ENCODE measurements around the gene CRYM. TPM values are rescaled to one million over a fixed set of nuclear protein-coding genes. Genes with fewer than 3 reads are reported as not detected.
"Not testable (repeated sequence)": the region's sequence is repeated elsewhere in the genome, so short reads cannot be mapped to it uniquely, and the experiment has no call there.

CRYM gene
- total RNA-seq, 1 donor from 2014 or later = 15.6 TPM

DNA sequence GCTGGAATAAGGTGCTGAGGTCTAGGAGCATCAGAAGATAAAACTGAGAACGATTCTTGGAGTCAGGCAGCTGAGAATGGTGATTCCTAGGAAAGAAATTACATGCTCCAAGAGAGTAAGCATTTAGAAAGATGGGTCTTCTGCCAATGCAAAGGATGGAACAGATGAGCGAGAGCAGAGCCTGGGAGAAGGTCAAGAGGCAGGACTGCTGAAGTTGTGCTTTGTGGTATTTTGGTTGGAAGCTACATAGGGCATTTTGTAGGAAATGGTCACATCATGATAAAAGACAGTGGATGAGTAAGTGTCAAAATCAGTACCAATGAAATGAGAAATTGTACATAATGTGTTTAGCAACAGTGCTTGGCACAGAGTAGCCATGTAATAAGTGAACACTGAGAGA, 1.4 kb upstream of the CRYM start:
- DNase-seq (ENCODE audit: low spot score) = no peak

- DNase-seq (ENCODE audit: low spot score) = no peak
Observed at GRCh38 chr16:21277045-21277926, 804 bp downstream of the CRYM start.

- DNase-seq (ENCODE audit: low spot score) = no peak
Observed at GRCh38 chr16:21276090-21276489, 2.0 kb downstream of the CRYM start.

DNA sequence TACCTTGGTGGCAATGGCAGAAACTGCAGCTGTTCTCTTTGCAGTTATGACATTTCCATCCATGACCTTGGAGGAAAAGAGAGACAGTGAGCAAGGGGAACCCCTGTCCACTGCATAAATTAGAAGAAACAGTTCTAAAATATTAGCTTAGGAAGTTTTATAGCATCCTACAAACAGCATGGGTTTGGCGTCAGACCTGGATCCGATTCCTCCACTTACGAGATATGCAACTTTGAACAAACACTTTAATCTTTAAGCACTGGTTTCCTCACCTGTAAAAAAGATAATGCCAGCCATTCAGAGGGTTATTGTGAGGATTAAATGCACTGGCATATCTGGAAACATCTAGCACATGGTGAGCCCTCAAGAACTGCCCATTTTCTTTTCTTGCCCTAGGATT, 2.6 kb downstream of the CRYM start:
- no peak for DNase-seq (ENCODE audit: low spot score)

GRCh38 chr16:21274172-21274726, 3.8 kb downstream of the CRYM start:
- DNase-seq (ENCODE audit: low spot score) = no peak

GRCh38 chr16:21272763-21273162, 5.3 kb downstream of the CRYM start:
- DNase-seq (ENCODE audit: low spot score) = not testable (repeated sequence)

DNA sequence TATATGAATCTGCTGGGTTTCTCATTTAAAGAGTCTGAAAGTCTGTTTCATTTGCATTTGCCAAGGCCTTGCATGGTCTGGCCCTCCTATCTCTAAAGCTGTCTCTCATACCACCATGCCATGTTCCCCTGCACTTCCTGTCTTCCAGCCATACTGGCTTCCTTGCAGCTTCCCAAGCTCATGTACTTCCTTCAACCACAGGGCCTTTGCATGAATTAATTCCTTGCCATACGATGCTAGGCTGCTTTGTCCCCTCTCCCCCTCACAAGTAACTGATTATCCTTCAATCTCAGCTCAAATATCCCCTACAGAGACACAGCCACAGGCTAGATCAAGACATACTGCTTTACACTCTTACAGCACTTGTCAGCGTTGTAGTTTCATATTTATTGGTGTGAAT, 5.8 kb downstream of the CRYM start:
- DNase-seq (ENCODE audit: low spot score) = no peak

DNA sequence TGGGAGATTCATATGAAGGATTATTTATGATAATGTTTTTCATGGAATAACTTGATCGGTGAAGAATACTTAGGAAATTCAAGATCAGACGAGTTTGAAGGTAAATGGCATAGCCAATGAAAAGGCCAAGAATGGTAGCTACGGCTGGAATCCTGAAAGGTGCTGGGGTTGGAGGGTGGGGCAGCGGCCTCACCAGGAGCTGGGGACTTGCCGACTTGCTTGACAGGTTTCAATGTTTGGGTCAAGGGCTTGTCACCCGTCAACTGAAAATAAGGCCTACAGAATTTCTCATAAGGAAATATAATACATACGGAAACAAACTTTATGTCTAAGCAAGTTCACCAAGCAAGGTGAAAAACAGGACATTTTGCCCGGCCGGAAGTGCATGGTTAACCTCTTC, 9.9 kb downstream of the CRYM start:
- no peak for DNase-seq (ENCODE audit: low spot score)

DNA sequence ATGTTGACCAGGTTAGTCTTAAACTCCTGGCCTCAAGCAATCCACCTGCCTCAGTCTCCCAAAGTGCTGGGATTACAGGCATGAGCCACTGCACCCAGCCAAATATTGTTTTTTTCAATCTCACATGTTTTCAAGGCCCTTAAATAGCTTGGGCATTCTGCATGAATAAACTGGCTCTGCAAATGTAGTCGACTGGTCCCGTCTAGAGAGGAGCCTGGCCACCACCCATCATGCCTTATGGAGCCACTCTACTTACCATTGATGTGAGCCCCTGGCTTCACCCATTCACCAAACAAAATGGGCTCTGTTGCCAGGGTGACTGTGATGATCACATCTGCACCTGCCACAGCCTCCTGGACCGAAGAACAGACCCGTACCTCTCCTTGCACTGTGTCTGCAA, 10.8 kb downstream of the CRYM start:
- no peak for DNase-seq (ENCODE audit: low spot score)

DNA sequence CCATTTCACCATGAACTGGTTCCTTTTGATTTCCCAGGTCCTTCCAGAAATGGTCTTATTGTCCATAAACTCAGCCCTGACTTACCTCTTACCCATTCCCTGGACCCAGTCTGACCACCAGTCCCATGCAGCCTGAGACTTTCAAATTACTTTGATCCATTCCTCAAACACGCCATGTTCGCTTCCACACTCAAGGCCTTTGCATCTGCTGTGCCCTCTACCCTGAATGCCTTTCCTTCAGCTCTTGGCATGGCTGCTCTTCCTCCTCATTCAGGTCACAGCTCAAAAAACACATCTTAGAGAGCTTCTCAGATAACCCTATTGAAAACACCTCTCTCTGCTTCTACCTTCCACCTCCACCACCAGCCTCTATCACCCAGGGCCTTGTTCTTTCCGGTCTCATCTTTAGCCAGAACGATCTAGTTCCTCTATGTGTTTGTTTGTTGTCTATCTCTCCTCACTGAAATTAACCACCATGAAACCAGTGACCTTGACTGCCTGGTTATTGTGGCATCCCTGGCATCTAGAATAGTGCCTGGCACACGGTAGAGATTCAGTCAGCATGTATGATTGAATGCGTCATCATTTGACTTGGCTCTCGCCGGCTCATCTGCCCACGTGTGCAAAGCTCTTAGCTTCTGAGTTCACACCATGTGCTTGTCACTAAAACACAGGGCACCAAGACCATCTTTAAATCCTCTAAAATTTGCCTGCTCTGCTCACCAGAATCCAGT, 12.8 kb downstream of the CRYM start:
- DNase-seq (ENCODE audit: low spot score) = no peak

DNA sequence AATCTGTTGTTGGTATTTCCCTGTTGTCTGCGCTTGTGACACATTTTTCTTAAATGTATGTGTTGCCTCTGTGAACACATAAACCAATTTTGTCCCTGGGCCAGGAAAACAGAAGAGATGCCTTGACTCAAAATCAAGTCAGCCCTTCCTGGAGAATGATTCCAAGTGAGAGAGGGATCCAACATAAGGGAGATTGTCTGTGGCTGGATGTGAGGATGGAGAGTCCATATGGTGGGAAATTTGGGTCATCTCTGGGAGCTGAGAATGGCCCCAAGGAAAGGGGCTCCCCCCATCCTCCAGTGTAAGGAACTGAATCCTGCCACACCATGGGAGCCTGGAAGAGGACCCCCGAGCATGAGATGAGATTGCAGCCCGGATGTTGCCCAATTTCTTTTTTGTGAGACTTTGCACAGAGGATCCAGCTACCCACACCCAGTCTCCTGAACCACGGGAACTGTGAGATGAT, 13.5 kb downstream of the CRYM start:
- no peak for DNase-seq (ENCODE audit: low spot score)

DNA sequence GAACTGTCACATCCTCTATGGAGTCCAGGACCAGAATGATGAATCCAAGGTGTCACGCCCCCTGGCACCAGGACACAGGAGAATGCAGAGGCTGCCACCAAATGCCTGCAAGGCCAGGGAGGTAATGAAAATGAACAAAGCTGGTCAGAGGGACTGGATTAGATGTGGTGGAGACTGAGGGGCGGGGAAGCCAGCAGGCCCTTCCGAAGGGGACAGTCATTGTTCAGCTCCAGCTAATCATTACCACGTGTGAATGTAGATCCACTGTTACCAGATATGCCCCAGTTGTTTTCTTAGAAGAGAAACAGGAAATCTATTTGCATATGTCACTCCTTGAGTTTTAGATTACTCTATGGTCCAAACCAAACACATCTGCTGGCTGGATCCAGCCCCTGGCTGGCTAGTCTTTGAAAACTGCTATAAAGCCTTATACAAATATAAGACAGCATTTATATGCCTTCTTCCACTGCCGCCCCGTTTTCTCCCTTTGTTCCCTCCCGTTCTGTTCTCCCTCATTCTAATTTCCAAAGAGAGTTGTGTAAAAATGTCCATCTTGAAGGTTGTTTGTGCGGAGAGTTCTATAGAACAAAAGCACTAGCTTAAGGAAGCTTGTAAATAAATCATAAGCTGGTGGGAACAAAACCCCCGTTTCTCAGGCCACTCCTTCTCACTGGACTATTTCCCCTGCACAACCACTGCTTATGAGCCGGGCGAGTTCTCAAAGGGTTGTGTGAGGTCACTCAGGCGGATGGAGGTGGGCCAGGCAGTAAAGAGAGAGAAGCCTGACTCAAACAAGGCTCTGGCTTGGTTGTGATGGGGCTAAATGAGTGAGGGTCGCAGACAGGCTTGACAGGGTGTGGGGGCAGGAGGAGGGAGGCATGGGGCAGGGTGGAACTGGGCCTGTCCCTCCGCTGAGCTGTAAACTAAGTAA, 14.2 kb downstream of the CRYM start:
- DNase-seq (ENCODE audit: low spot score) = peak; percentile 28

DNA sequence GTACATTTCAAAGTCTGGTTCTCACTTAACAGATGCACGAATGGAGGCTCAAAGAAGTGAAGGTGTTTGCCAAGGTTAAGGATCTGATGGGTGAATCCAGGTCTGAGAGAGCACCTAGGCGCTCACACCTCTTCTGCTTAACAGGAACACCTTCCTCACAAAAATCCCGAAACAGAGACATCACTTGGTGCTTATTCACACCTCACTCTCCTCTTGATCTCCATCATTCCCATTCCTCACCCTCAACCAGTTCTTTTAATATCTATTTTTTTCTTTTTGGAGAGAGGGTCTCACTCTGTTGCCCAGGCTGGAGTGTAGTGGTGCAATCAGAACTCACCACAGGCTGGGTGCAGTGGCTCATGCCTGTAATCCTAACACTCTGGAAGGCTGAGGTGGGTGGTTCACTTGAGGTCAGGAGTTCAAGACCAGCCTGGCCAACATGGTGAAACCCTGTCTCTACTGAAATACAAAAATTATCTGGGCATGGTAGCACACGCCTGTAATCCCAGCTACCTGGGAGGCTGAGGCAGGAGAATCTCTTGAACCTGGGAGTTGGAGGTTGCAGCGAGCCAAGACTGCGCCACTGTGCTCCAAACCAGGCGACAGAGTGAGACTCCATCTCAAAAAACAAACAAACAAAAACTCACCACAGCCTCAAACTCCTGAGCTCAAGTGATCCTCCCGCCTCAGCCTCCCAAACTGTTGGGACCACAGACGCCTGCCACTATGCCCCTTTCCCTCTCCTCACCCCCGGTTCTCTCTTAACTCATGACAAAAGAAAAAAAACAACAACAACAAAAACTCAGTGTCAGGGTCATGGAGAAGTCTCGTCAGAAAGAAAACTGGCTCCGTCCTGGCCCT, 15.1 kb downstream of the CRYM start:
- DNase-seq (ENCODE audit: low spot score) = no peak

- peak; percentile 87 for DNase-seq (ENCODE audit: low spot score)
Observed at GRCh38 chr16:21260870-21261791, 17.0 kb downstream of the CRYM start.

DNA sequence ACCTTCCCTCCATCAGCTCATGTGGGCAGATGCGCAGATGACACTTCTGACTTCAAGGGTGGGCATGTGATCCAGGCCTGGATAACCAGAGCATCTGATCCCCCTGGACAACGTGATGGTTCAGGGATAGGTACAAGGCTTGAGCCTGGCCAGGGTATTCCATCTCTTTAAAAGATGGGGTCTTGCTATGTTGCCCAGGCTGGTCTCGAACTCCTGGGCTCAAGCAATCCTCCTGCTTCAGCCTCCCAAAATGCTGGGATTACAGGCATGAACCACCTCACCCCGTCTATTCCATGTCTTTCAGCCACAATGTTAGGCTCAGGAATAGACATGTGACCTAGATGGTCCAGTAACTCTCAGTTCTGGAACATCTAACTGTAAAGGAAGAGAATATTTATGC, 20.8 kb downstream of the CRYM start:
- no peak for DNase-seq (ENCODE audit: low spot score)

GRCh38 chr16:21256636-21257035, 21.5 kb downstream of the CRYM start:
- no peak for DNase-seq (ENCODE audit: low spot score)

- DNase-seq (ENCODE audit: low spot score) = no peak
Observed at GRCh38 chr16:21253470-21253869, 24.6 kb downstream of the CRYM start.

- DNase-seq (ENCODE audit: low spot score) = no peak
Observed at GRCh38 chr16:21250072-21250923, 27.8 kb downstream of the CRYM start.

DNA sequence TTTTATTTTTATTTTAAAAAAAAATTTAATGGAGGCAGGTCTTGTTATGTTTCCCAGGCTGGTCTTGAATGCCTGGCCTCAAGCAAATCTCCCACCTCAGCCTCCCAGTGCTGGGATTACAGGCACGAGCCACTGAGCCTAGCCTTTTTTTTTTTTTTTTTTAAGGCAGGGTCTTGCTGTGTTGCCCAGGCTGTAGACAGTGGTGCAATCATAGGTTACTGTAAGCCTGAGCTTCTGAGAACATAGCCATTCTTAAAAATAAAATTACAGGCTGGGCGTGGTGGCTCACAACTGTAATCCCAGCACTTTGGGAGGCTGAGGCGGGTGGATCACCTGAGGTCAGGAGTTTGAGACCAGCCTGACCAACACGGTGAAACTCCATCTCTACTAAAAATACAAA, 29.9 kb downstream of the CRYM start:
- not testable (repeated sequence) for DNase-seq (ENCODE audit: low spot score)

Measured in mucosa of gallbladder (tissue), 1 donor.